ENCODE data around the gene KIF26B.
"Not testable (repeated sequence)": the region's sequence is repeated elsewhere in the genome, so short reads cannot be mapped to it uniquely, and the experiment has no call there.

KIF26B gene

DNA sequence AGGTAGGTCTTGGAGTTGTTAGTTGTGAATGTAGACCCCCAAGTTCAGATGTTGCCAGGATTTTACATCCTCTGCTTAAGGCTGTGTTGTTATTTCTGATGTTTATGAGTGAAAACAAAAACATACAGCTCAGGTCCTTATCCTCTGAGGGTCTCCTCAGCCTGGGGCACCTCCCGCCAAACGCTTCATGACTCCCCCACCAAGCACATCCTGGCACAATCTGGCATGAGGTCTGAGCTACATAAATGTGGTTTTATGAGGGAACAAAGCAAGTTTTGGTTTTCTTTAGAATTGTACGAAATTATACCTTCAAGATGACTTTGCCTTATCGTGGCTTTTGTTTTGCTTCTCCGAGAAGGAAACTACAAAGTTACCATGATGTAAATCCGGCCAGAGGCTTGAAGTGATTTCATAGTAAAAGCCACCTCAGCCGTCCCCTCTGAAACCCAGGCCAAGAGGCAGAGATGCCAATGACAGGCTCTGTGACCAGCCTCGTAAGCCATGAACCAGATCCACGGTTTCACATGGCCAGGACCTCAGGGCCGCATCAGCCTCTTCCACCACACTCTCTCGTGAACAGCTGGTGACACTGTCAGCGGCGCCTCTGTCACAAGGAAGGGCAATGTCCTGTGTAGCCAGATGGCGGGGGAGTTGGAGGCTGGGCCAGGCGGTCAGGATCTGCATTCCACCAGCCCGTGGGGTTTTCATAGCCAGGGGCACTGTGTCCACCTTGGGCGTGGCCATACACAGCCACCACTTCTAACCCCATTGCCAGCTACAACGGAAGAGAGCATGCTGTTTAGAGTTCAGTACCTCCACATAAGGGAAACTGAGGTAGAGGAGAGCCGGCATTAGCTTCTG, 199.4 kb downstream of the KIF26B start:
- DNase-seq: no peak
- in situ Hi-C loops (cut with HindIII; ENCODE audit: low pct_ligation_motif_present, low pct_unique_long_range_greater_than_20kb, low sequenced_read_pairs): no loop called here

DNA sequence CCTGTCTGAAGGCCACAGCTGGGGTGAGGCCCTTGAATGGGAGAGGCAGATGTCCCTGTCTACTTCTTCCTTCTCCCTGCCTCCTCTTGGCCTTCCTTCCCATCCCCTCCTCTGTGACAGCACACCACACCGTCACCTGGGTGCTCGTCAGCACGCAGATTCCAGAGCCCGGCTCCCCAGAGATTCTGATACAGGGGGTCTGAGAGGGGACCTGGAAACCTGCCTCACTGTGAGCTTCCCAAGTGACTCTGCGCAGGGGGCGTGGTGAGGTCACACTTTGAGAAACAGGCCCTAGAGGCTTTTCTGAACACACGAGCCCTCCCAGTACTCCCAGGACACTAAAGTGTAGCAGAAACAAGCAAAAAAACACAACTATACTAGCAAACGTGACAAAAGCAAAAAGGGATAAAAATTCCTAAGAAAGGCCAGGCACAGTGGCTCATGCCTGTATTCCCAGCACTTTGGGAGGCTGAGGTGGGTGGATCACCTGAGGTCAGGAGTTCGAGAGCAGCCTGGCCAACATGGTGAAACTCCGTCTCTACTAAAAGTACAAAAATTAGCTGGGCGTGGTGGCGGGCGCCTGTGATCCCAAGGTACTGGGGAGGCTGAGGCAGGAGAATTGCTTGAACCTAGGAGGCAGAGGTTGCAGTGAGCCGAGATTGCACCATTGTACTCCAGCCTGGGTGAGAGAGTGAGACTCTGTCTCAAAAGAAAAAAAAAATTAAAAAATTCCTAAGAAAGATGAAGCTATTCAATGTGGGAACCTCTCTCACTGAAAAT, 201.3 kb downstream of the KIF26B start:
- DNase-seq; in situ Hi-C loops (cut with HindIII; ENCODE audit: low pct_ligation_motif_present, low pct_unique_long_range_greater_than_20kb, low sequenced_read_pairs): not testable (repeated sequence)

DNA sequence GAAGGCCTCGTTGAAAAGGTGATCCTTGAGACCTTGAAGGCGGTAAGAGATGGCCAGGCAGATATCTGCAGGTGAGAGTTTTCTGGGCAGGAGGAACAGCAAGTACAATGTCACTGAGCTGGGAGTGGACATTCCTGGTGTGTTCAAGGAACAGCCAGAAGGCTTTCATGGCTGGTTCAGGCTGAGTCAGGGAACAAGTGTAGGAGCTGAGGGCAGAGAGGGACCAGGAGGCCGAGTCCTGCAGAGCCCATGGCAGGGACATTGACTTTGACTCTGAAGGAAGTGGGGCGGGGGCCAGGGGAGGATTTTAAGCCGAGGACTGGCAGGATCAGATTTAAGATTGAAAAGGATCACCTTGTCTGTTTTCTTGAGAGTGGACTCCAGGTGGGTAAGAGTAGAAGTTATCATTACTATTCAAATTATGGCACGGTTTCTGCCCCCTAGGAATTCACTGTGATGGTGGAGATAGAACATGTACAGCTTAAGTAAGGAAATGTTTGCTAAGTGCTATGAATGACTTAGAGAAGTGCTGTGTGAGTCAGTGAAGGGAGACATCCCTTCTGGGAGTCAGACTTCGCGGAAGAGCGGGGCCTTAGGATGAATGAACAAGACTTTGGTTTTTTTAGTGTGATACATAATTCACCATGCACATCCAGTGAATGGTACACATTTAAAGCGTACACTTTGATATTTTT, 202.3 kb downstream of the KIF26B start:
- in situ Hi-C loops (cut with HindIII; ENCODE audit: low pct_ligation_motif_present, low pct_unique_long_range_greater_than_20kb, low sequenced_read_pairs): no loop called here
- DNase-seq: peak; percentile 13

DNA sequence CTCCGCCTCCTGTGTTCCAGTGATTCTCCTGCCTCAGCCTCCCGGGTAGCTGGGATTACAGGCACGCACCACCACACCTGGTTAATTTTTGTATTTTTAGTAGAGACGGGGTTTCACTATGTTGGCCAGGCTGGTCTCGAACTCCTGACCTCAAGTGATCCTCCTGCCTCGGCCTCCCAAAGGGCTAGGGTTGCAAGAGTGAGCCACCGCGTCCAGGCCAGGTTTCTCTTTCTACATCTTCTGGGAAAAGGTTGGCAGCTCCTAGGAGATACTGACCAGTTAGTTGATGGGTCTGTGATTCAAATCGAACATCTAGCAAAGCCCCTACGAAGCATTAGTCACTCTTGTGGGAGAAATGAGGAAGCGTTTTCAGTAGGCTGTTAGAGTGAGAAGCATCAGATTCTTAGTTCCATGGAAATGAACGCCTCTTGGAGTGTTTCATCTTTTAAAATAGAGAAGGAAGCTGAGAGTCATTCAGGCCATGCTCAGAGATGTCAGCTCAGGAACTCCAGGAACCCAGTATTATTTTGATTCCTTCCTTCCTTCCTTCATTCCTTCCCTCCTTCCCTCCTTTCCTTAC, 204.4 kb downstream of the KIF26B start:
- DNase-seq; in situ Hi-C loops (cut with HindIII; ENCODE audit: low pct_ligation_motif_present, low pct_unique_long_range_greater_than_20kb, low sequenced_read_pairs): not testable (repeated sequence)

DNA sequence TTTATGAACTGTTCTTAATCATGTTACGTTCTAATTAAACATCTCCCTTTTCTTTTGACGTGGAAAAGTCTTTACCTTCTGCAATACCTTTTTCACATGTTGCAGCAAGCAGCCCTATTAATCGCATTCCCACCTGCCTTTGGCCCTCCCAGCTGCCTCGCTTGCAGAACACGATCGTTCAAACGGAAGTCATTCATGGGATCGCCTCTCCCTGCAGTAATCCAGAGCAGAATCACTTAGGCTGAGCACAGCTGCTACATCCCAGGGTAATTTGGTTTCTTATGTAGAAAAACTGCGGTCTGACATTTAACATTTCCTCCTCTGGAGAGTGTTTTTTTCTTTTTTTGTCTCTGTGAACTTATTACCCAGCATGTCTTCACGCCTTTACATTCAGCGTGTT, 206.3 kb downstream of the KIF26B start:
- no peak for DNase-seq
- in situ Hi-C loops (cut with HindIII; ENCODE audit: low pct_ligation_motif_present, low pct_unique_long_range_greater_than_20kb, low sequenced_read_pairs): no loop called here

DNA sequence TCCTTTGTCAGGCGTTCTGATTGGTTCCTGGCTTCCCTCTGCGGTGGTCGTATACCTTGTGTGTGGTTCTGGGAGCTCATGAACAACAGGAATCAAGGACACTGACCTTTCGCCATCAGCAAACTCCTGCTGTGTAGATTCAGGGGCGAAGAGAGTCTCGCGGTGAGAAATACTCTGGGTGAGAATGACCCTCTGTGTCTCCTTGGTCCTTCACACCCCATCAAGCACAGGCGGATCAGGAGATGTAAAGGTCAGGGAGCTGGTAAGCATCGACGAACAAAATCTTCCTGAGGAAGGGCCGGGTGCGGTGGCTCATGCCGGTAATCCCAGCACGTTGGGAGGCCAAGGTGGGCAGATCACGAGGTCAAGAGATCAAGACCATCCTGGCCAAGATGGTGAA, 207.2 kb downstream of the KIF26B start:
- DNase-seq: no peak
- in situ Hi-C loops (cut with HindIII; ENCODE audit: low pct_ligation_motif_present, low pct_unique_long_range_greater_than_20kb, low sequenced_read_pairs): no loop called here

DNA sequence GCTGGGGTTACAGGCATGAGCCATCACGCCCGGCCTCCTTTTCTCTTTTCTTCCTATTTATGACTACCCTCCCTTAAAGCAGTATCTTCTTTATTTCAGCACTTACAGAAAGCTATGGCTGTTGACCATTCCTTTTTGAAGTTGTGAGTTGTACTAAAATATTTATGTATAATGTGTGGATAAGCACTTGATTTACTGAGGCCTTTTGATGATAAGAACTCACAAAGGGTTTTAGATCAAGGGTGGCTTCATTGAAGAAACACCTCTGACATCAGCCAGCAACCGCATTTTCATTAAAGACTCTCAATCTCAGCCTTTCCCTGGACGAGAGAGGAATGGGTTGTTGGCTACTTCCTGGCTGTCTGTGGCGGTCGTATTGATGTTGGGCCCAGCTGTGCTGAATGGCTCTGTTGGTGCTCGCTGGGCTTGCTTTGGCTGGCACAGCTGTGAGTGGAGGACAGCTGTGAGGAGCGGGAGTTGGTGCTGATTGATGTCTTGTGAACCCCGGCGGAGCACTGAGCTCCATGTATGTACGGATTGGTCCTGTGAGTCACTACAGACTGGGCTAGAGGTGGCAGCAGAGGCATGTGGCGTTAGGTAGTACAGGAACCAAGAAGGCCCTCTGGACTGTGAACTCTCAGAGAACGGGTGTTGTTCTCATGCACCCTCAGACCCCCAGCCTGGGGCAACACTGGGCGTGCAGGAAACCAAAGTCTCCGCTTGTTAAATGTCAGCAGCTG, 208.8 kb downstream of the KIF26B start:
- no peak for DNase-seq
- in situ Hi-C loops (cut with HindIII; ENCODE audit: low pct_ligation_motif_present, low pct_unique_long_range_greater_than_20kb, low sequenced_read_pairs): no loop called here

DNA sequence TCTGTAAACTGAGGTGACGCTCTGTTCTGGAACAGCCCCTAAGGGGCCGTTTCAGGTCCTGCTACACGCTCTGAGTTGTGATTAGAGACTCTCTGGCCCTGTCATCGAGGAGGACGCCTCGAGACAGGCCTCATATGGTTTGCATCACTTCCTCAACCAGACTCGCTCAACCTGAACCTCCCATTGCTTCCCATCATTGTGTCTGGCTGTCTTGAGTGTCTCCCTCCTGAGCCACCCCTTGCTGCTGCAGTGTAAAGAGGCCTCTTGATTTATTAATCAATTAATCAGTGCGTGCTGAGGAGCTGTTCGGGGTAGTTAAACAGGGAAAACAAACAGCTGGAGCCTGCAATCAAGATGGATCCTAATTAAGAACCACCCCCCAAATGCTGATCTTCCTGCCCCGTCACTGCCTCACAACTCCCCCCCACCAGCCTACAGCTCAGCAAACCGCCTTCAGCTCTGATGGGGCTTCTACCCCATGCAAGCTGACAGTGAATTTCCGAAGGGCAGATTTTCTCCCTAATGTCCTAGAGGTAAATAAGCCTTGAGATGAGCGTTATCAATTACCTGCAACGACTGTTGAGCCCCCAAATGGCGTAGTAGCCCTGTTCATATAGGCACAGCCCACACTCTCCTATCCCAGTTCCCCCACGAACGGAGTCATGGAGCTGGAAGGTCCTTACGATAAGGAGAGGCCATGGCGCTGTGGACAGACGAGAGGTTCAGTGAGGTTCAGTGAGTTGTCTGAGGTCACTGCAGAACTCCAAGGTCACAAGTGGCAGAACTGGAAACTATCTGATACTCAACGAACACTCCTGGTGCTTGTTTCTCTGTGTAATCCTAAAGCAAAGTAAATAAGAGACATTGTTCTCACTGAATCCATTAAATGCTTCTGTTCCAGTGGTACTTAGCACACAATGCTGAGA, 210.6 kb downstream of the KIF26B start:
- in situ Hi-C loops (cut with HindIII; ENCODE audit: low pct_ligation_motif_present, low pct_unique_long_range_greater_than_20kb, low sequenced_read_pairs): no loop called here

DNA sequence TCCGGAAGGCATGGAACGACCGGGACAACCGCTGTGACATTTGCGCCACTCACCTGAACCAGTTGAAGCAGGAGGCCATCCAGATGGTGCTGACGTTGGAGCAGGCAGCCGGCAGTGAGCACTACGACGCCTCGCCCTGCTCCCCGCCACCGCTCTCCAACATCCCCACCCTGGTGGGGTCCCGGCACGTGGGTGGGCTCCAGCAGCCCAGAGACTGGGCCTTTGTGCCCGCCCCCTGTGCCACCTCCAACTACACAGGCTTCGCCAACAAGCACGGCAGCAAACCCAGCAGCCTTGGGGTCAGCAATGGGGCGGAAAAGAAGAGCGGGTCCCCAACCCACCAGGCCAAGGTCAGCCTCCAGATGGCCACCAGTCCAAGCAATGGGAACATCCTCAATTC, 212.1 kb downstream of the KIF26B start:
- DNase-seq: no peak
- in situ Hi-C loops (cut with HindIII; ENCODE audit: low pct_ligation_motif_present, low pct_unique_long_range_greater_than_20kb, low sequenced_read_pairs): no loop called here

More for the DNA sequence above, 210.6 kb downstream of the KIF26B start:
- DNase-seq: no peak

DNA sequence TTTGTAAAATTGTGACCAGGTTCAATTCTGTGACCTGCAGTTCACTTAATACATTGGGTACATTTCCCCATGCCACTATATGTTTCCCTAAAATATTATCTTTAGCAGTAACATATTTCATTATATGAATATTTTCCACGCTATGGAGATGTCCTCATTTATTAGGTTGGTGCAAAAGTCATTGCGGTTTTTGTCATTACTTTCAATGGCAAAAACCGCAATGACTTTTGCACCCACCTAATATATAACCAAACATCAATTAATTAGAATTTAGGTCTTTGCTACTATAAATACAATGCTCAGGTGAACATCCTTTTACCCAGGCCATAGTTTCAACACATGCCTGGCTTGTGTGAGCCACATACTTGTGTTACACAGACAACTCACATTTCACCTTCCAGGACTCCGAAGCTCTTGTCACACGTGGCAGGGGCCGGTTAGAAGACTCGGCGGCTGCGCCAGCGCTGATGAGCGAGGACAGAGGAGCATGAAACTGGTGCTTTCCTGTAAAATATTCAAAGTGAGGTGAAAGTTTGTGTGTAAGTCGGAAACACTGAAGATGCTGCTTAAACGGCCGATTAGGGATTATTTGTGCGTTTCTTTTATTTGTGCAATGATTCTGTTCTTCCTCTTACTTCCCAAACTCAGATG, 215.5 kb downstream of the KIF26B start:
- DNase-seq: no peak
- in situ Hi-C loops (cut with HindIII; ENCODE audit: low pct_ligation_motif_present, low pct_unique_long_range_greater_than_20kb, low sequenced_read_pairs): no loop called here

DNA sequence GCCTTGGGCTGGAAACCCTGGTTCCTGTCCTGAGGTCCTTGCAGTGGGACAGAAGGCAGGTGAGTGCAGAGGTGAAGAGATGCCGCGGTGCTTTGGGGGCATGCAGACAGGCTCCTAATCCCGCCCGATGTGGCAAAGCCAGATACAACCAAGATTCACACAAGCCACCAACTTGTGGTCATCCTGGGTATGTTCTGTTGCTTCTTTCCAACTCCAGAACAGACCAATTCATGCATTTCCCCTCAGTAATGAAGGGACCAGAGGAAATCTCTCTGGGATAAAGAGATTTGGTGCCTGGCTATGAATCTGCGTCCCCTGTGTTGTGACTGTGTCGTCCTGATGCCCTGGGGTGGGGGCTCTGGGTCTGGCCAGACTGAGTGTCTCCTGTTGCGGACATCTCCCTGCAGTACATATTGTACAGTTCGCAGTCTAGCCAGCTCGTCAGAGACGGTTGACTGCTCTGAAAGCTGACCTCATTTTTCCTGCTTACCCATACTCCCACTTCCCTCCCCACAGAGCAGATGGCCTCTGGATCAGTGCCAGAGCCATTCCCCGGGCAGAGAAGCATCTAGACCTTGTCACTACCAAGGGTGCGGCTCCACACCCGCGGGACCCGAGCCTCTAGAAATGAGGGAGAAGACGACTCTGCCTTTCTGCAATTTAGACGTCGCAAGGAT, 216.3 kb downstream of the KIF26B start:
- no peak for DNase-seq
- in situ Hi-C loops (cut with HindIII; ENCODE audit: low pct_ligation_motif_present, low pct_unique_long_range_greater_than_20kb, low sequenced_read_pairs): no loop called here

DNA sequence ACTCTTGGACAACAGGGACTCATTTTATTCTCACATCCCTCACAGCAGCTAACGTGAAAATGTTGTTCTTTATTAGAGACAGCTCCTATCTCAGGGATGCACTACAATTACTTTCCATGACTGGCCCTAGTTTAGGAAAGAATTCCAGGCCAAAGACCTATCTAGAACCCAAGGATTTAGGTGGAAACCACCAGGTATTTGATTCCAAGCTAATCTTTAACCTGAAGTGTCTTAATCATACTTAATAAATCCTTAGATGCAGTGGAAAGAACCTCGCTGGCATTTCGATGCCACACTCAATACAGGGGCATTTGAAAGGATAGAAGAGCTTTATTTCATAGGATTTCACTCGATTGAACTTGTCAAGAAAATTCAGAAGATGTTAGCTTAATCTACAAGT, 218.3 kb downstream of the KIF26B start:
- in situ Hi-C loops (cut with HindIII; ENCODE audit: low pct_ligation_motif_present, low pct_unique_long_range_greater_than_20kb, low sequenced_read_pairs): no loop called here
- no peak for DNase-seq

DNA sequence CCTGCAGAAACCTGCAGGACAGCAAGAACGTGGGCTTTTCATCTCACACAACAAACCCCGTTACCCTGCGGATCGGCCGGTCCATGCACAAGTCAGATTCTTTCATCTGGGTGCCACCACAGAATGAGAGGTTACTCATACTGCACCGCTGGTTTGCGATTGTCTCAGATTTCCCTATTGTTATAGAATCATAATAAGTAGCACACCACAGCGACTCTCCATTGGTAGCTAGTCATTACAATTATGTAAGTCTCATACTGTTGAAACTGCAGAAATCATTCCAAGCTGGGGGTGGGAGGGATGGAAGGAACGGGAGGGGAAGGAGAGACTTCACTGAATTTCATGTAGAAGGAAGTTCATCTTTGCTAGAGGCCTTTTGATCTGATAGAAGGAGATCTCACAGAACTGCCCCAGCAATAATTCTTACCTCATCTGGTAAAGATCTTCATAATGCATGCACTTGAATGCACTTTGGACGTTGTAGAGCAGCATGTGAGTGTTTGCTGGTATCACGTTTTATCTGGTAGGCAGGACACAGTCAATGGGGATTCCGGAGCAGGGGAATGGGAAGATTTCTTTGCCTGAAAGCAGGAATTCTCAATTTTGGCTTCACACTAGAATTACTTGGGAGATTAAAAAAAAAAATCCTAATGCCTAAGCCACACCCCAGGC, 221.1 kb downstream of the KIF26B start:
- no peak for DNase-seq
- in situ Hi-C loops (cut with HindIII; ENCODE audit: low pct_ligation_motif_present, low pct_unique_long_range_greater_than_20kb, low sequenced_read_pairs): no loop called here

DNA sequence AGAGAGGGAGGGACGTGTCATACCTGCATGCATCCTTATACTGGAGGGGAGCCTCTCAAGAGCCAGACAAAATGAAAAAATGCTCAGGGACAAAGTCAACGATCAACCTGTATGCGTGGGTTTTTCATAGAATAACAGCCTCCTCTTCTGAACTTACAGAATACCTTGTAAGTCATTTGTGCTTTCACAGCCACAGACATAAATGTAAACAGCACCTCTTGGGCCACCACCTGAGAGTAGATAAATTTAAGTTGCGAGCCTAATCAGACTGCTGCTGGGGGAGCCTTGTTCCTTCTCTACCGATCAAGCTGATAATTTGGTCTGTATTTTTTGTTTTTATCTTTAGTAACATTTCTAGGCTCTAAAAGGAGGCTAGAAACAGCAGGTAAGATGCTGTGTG, 223.1 kb downstream of the KIF26B start:
- DNase-seq: no peak
- in situ Hi-C loops (cut with HindIII; ENCODE audit: low pct_ligation_motif_present, low pct_unique_long_range_greater_than_20kb, low sequenced_read_pairs): no loop called here

DNA sequence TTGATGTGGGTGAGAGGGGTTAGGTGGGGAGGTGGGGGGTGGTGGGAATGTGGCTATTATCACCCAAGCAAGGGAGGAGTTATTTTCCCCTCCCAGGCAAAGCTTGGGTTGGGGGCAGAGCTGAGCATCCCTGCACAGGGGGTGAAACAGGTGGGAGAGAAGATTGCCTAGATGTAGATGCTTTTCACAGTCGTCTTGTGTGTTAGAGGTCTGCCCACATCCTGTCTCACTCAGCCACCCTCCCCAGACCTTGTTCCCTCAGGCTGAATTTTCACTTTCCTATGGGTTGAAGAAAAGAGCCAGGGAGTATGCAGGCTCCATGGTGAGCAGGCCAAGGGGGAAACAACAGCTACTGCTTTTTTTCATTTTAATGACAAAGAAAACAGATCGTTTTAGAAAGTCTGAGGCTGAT, 223.5 kb downstream of the KIF26B start:
- in situ Hi-C loops (cut with HindIII; ENCODE audit: low pct_ligation_motif_present, low pct_unique_long_range_greater_than_20kb, low sequenced_read_pairs): no loop called here
- DNase-seq: no peak

DNA sequence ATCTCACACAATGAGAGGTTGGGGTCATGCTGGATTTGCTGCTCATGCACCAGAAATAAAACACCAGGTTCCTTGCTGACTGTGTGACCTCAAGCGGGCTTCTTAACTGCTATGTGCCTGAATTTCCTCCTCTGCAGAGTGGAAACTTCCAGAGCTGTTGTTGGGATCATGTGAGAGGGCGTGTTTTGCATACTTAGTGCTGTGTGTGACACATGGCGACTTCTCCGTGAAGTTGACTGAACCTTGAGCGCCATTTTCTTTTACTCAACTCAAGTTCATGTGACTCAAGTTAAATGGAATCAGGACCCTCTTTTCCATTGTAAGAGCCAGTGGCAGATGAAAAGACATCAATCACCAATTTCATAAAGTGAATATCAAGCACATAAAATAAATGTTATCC, 224.0 kb downstream of the KIF26B start:
- DNase-seq: no peak
- in situ Hi-C loops (cut with HindIII; ENCODE audit: low pct_ligation_motif_present, low pct_unique_long_range_greater_than_20kb, low sequenced_read_pairs): no loop called here
